GM12891 (cell line): ENCODE results near the gene FAM240A.

Experiments
- PAX5 ChIP-seq: IDR thresholded peaks from 2 replicates; pipeline ENCODE4 v1.6.1; 2011; ENCODE audit warnings: low read length, moderate library complexity, mild to moderate bottlenecking; ENCODE audit not compliant: insufficient read depth, severe bottlenecking
- POLR2A ChIP-seq: IDR thresholded peaks from 2 replicates; pipeline ENCODE4 v1.6.1; 2011; ENCODE audit warnings: low read depth, low read length, control low read depth
- POLR2AphosphoS5 ChIP-seq: IDR thresholded peaks from 2 replicates; pipeline ENCODE4 v1.6.1; 2011; ENCODE audit warnings: low read depth, low read length, control low read depth
- POU2F2 ChIP-seq: IDR thresholded peaks from 2 replicates; pipeline ENCODE4 v1.6.1; 2011; ENCODE audit warnings: low read depth, mild to moderate bottlenecking, control low read depth, low read length, moderate library complexity
- SPI1 ChIP-seq: IDR thresholded peaks from 2 replicates; pipeline ENCODE4 v1.6.1; 2011; ENCODE audit warnings: low read depth, low read length, control low read depth
- TAF1 ChIP-seq: IDR thresholded peaks from 2 replicates; pipeline ENCODE4 v1.6.1; 2011; ENCODE audit warnings: low read depth, low read length, control low read depth

GRCh38 chr3:46665763-46666452, 53.6 kb downstream of the FAM240A start:
- no peak for TF ChIP-seq POLR2A
- no peak for TF ChIP-seq TAF1
- TF ChIP-seq POLR2AphosphoS5, result no peak
- TF ChIP-seq POU2F2, result no peak
- TF ChIP-seq SPI1, result no peak
- no peak for TF ChIP-seq PAX5
